Lung (tissue), 12 donors: ENCODE measurements around the gene KCTD17. TPM values are rescaled to one million over a fixed set of nuclear protein-coding genes. Genes with fewer than 3 reads are reported as not detected.

Experiments
- ATAC-seq: fragments of 200-7000 bp; cut with Tn5 transposase; one replicate; pipeline ENCODE4 v1.9.1; 2020; ENCODE audit warnings: moderate number of reproducible peaks; ENCODE audit not compliant: insufficient read depth, low FRiP score
- DNase-seq, 3 donors: peaks; one replicate each; pipeline ENCODE4 v3.0.0-alpha.2; 2013 to 2017
- H3K27ac ChIP-seq, 2 donors: one replicate each; pipeline ENCODE4 v1.5.1; 2013; ENCODE audit warnings: mild to moderate bottlenecking in 2 of 2, moderate library complexity in 2 of 2, control low read depth in 1 of 2, inconsistent platforms in 1 of 2, low read depth in 1 of 2, low read length in 1 of 2
- H3K27me3 ChIP-seq, 3 donors: one replicate each; pipeline ENCODE4 v1.5.1; 2013; ENCODE audit warnings: low read length in 2 of 3; ENCODE audit not compliant: control insufficient read depth in 3 of 3, insufficient read depth in 3 of 3
- H3K36me3 ChIP-seq, 4 donors: one replicate each; pipeline ENCODE4 v1.5.1; 2013; ENCODE audit warnings: low read length in 4 of 4, mild to moderate bottlenecking in 1 of 4, moderate library complexity in 1 of 4; ENCODE audit not compliant: control insufficient read depth in 4 of 4, insufficient read depth in 4 of 4
- H3K4me1 ChIP-seq, 5 donors: one replicate each; pipeline ENCODE4 v1.5.1; 2013; ENCODE audit warnings: low read length in 5 of 5, mild to moderate bottlenecking in 2 of 5, moderate library complexity in 1 of 5; ENCODE audit not compliant: control insufficient read depth in 5 of 5, insufficient read depth in 5 of 5
- H3K4me3 ChIP-seq: one replicate; pipeline ENCODE4 v1.5.1; 2013; ENCODE audit warnings: mild to moderate bottlenecking, control low read depth, moderate library complexity
- H3K9ac ChIP-seq, 2 donors: one replicate each; pipeline ENCODE4 v1.5.1; 2013; ENCODE audit warnings: low read length in 2 of 2, control low read depth in 1 of 2; ENCODE audit not compliant: insufficient read depth in 1 of 2
- H3K9me3 ChIP-seq, 4 donors: one replicate each; pipeline ENCODE4 v1.5.1; 2013; ENCODE audit warnings: low read length in 3 of 4, mild to moderate bottlenecking in 1 of 4, moderate library complexity in 1 of 4; ENCODE audit not compliant: control insufficient read depth in 4 of 4, insufficient read depth in 3 of 4
- WGBS, 2 donors: extraction: QIAGEN DNeasy Blood & Tissue Kit; methylation state at CpG; one replicate each; pipeline ENCODE4 v1.1.7; 2013; 5-methylcytosine and 5-hydroxymethylcytosine counted together
- polyA plus RNA-seq, 2 donors: library from polyadenylated mRNA; stranded (reverse); fragments of 200-250 nt; gene quantifications; one replicate each; pipeline ENCODE4 v1.2.1, GENCODE V29; 2013
- total RNA-seq, 2 donors: library from RNA; depleted of rRNA in 1 of 2; stranded (reverse); fragments of >200 nt in 1 of 2; gene quantifications; one replicate each; pipeline ENCODE4 v1.2.1, GENCODE V29; 2014 to 2021
- TF ChIP-seq, protein P1 (sequence below): IDR thresholded peaks from 2 replicates; pipeline ENCODE4 v1.5.1; 2012; ENCODE audit warnings: mild to moderate bottlenecking; ENCODE audit errors: control extremely low read depth, extremely low read depth
- donor health status: control.
- donor health status: control.
- donor health status: Bipolar disorder and iron deficiency.
- donor health status: healthy.
- donor health status: DM: yes; HTN: yes; CAD: no.

The KCTD17 gene
- total and polyA plus RNA-seq, 4 donors, result 9.7 to 26.0 (median 18.3) TPM

DNA sequence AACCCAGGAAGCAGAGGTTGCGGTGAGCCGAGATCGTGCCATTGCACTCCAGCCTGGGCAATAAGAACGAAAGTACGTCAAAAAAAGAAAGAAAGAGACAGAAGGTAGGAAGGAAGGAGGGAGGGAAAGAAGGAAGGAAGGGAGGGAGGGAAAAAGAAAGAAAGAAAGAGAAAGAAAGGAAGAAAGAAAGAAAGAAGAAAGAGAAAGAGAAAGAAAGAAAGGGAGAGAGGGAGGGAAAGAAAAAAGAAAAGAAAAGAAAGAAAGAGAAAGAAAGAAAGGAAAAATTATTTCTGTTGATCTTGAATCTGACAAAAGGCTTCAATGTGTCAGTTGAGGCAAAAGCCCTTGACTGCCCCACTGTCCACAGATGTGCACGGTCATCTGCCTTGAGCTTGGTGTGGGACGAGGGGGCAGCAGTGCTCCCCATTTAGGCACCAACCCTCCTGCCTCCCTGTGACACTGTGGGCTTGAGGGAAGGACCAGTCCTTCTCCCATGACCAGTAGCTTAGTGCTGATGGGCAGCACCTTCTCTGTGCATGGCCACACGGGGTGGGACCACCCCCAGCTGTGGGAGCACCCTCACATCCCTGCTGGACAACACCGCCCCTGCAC lies 24.4 kb downstream of the KCTD17 start:
- Histone ChIP-seq H3K36me3 (no peaks in the 10 kb centered on the region), H3K9ac (no peak overlapping the region), H3K27ac (no peak overlapping the region), H3K4me1 (no peaks in the 10 kb centered on the region), H3K4me3 (no peak overlapping the region), H3K27me3 (peaks cover 0 to 15% (median 0%) of the 10 kb centered on the region in 3 donors), H3K9me3 (peaks cover 0 to 6% (median 0%) of the 10 kb centered on the region in 4 donors)
- WGBS, 2 donors, result 71 to 85% methylated on average over 9 of the region's 9 CpGs
- no peak for DNase-seq
- TF ChIP-seq, protein P1, sequence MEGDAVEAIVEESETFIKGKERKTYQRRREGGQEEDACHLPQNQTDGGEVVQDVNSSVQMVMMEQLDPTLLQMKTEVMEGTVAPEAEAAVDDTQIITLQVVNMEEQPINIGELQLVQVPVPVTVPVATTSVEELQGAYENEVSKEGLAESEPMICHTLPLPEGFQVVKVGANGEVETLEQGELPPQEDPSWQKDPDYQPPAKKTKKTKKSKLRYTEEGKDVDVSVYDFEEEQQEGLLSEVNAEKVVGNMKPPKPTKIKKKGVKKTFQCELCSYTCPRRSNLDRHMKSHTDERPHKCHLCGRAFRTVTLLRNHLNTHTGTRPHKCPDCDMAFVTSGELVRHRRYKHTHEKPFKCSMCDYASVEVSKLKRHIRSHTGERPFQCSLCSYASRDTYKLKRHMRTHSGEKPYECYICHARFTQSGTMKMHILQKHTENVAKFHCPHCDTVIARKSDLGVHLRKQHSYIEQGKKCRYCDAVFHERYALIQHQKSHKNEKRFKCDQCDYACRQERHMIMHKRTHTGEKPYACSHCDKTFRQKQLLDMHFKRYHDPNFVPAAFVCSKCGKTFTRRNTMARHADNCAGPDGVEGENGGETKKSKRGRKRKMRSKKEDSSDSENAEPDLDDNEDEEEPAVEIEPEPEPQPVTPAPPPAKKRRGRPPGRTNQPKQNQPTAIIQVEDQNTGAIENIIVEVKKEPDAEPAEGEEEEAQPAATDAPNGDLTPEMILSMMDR, result no peak
- ATAC-seq, result no peak

DNA sequence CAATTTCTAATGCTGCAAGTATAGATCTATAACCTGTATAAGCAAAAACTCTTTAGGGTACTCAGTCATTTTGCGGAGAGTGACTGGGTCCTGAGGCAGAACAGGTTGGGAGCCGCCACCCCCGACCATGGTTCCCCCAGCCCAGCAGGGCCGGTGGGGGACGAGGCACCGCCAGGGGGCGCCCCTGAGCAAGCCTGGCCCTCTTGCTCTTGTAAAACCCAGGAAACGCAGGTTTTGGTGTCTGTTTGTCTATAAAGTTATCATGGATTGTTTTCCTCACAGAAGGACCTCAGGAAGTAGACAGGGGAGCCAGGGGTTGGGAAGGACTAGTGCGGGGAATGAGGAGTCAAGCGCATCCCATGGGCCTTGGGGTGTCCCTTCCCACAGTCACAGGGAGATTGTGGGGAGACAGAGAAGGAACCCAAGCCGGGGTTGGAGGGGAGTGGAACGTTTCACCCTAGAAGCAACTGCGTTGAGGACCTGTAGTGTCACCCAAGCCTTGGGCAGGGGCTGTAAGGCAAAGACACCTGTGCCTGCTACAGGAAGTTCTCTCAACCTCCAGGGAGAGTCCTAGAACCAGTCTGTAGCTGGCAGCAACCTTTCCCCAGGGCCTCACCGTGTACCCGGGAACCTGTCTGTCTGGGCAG lies 26.4 kb downstream of the KCTD17 start:
- H3K4me1 ChIP-seq, result no peaks in the 10 kb centered on the region
- no peak overlapping the region for H3K9ac ChIP-seq
- no peaks in the 10 kb centered on the region for H3K36me3 ChIP-seq
- TF ChIP-seq, protein P1, result peak; percentile 78
- H3K9me3 ChIP-seq, result peaks cover 0 to 3% (median 0%) of the 10 kb centered on the region in 4 donors
- DNase-seq (peak; percentile 47 to 63 (median 57)), ATAC-seq (no peak)
- no peak overlapping the region for H3K27ac ChIP-seq
- H3K27me3 ChIP-seq, result peaks cover 0 to 15% (median 0%) of the 10 kb centered on the region in 3 donors
- WGBS, 2 donors, result 25 to 30% methylated on average over 15 of the region's 15 CpGs
- no peak overlapping the region for H3K4me3 ChIP-seq

DNA sequence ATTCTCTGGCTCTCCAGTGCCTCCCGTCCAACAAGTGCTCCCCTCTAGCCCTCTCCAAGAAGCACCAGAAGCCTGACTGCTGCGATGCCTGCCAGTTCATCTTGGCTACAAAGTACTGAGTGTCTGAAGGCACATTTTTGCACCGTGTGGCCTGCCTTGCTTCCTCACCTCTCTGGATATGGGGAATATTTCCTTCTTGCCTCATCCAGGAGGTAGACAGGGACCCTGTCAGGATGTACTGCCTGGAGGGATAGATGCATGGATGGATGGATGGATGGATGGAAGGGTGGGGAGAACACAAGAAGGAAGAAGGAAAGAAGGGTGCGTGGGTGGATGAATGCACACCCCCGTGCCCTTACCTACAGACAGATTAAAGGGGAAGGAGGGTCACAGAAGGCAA lies 27.6 kb downstream of the KCTD17 start:
- Histone ChIP-seq H3K9me3 (peaks cover 0 to 3% (median 0%) of the 10 kb centered on the region in 4 donors), H3K4me3 (no peak overlapping the region)

More for the DNA sequence above, 27.6 kb downstream of the KCTD17 start:
- H3K4me1 ChIP-seq, result no peaks in the 10 kb centered on the region
- H3K9ac ChIP-seq, result no peak overlapping the region
- H3K36me3 ChIP-seq, result no peaks in the 10 kb centered on the region
- DNase-seq (no peak), ATAC-seq (no peak)
- WGBS, 2 donors, result 44 to 65% methylated on average over 5 of the region's 5 CpGs
- peaks cover 0 to 13% (median 0%) of the 10 kb centered on the region in 3 donors for H3K27me3 ChIP-seq
- H3K27ac ChIP-seq, result no peak overlapping the region
- TF ChIP-seq, protein P1, result no peak
